Bronchial epithelial cell (primary cell): ENCODE measurements around the gene COA6. TPM values are rescaled to one million over a fixed set of nuclear protein-coding genes. Genes with fewer than 3 reads are reported as not detected.

Source experiments
- DNase-seq: peaks from one replicate; pipeline ENCODE4 v3.0.0-alpha.2; 2010; ENCODE audit warnings: low read depth
- FAIRE-seq: peaks from 2 replicates; lab custom pipeline; 2011; peaks lifted over from hg19 to GRCh38; lab: Jason Lieb, UNC
- H3K27me3 ChIP-seq: 2 replicates; pipeline ENCODE4 v1.5.1; 2011; ENCODE audit warnings: low read length; ENCODE audit not compliant: control insufficient read depth, insufficient read depth
- H3K36me3 ChIP-seq: 2 replicates; pipeline ENCODE4 v1.5.1; 2011; ENCODE audit warnings: low read length; ENCODE audit not compliant: control insufficient read depth, insufficient read depth
- H3K4me3 ChIP-seq: 2 replicates; pipeline ENCODE4 v1.5.1; 2011; ENCODE audit warnings: mild to moderate bottlenecking, low read depth, low read length, control low read depth
- CTCF ChIP-seq: IDR thresholded peaks from 2 replicates; pipeline ENCODE4 v1.5.1; 2011; ENCODE audit warnings: mild to moderate bottlenecking, moderate library complexity, low read length, control low read depth, inconsistent platforms; ENCODE audit not compliant: insufficient read depth, severe bottlenecking
- total RNA-seq: library from RNA; depleted of rRNA; stranded (reverse); fragments of >200 nt; gene quantifications from 2 replicates; pipeline ENCODE4 v1.2.1, GENCODE V29; 2014

COA6 gene
- total RNA-seq, 1 donor from 2014 or later, result 29.7 TPM

- no peak for DNase-seq
- no peak overlapping the region for H3K4me3 ChIP-seq
- no peak for FAIRE-seq
- no peak for TF ChIP-seq CTCF
- H3K27me3 ChIP-seq, result no peaks in the 10 kb centered on the region
- H3K36me3 ChIP-seq, result no peaks in the 10 kb centered on the region
These were observed 10.7 kb upstream of the COA6 start for GRCh38 chr1:234362558-234362957.

GRCh38 chr1:234368320-234369032 lies 4.8 kb upstream of the COA6 start:
- Histone ChIP-seq H3K36me3 (no peaks in the 10 kb centered on the region), H3K27me3 (no peaks in the 10 kb centered on the region), H3K4me3 (no peak overlapping the region)
- DNase-seq, result no peak
- TF ChIP-seq CTCF, result no peak
- FAIRE-seq, result no peak

DNA sequence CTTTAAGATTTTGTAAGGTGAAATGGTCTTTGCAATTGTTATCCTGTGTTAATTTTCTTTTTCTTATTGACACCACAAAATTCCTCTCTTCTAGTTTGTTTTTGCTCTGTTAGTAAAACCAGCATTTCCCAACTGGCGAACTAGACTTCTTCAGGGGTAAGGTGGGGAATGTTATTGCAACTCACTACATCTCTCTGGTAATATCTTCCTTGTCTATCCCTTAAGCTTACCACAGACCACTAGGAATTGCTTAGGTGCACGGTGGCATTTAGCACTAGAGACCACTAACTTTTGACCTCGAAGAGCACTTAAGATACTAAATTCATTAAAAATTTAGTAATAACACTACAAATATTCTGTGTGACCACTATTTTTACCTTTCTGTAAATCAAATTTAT lies 4.2 kb upstream of the COA6 start:
- TF ChIP-seq CTCF, result no peak
- H3K27me3 ChIP-seq, result no peaks in the 10 kb centered on the region
- DNase-seq, result no peak
- H3K36me3 ChIP-seq, result no peaks in the 10 kb centered on the region
- H3K4me3 ChIP-seq, result no peak overlapping the region
- no peak for FAIRE-seq

GRCh38 chr1:234369784-234370183 lies 3.5 kb upstream of the COA6 start:
- no peaks in the 10 kb centered on the region for H3K27me3 ChIP-seq
- peaks cover 2% of the 10 kb centered on the region for H3K36me3 ChIP-seq
- DNase-seq, result peak; percentile 97
- no peak overlapping the region for H3K4me3 ChIP-seq
- TF ChIP-seq CTCF, result no peak
- no peak for FAIRE-seq

DNA sequence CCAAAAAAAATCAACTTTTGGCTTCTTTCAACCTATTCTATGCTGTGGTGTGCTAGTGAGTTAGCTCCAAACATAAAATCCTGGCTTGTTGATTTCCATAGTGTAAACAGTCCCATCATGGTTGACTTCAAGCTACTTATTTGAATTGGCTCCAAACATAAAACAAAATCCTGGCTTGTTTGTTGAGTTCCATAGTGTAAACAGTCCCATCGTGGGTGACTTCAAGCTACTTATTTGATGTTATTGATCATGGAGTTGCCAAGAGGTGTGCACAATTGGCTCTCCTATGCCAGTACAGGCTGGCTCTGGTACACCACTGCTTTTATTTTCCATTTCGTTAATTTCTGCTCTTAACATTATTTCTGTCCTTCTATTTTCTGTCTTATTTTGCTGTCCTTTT lies 1.8 kb upstream of the COA6 start:
- no peak overlapping the region for H3K4me3 ChIP-seq
- no peak for FAIRE-seq
- TF ChIP-seq CTCF, result no peak
- no peaks in the 10 kb centered on the region for H3K27me3 ChIP-seq
- peaks cover 8% of the 10 kb centered on the region for H3K36me3 ChIP-seq
- no peak for DNase-seq
